ENCODE measurements around the gene NAT10.

Gene NAT10

DNA sequence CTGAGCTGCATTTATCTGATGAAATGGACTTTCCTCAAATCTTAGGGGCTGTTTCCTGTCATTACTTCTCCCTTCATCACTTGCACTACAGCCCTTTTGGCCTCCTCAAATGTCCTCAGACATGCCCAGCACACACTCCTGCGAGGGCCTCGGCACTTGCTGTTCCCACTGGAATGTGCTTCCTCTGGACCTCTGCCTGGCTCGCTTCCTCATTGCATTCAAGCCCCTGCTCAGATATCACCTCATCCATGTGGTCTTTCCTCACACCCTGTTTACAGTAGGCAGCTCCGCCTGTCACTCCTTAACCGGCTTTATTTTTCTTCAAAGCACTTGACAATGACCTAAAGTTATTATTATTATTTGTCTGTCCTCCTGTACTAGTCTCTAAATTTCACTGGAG lies 9.0 kb downstream of the NAT10 start:
- TF ChIP-seq, protein P1, sequence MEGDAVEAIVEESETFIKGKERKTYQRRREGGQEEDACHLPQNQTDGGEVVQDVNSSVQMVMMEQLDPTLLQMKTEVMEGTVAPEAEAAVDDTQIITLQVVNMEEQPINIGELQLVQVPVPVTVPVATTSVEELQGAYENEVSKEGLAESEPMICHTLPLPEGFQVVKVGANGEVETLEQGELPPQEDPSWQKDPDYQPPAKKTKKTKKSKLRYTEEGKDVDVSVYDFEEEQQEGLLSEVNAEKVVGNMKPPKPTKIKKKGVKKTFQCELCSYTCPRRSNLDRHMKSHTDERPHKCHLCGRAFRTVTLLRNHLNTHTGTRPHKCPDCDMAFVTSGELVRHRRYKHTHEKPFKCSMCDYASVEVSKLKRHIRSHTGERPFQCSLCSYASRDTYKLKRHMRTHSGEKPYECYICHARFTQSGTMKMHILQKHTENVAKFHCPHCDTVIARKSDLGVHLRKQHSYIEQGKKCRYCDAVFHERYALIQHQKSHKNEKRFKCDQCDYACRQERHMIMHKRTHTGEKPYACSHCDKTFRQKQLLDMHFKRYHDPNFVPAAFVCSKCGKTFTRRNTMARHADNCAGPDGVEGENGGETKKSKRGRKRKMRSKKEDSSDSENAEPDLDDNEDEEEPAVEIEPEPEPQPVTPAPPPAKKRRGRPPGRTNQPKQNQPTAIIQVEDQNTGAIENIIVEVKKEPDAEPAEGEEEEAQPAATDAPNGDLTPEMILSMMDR (conservative IDR thresholded peaks at IDR 0.05), result no peak
- no peak overlapping the region for H3K27ac ChIP-seq

DNA sequence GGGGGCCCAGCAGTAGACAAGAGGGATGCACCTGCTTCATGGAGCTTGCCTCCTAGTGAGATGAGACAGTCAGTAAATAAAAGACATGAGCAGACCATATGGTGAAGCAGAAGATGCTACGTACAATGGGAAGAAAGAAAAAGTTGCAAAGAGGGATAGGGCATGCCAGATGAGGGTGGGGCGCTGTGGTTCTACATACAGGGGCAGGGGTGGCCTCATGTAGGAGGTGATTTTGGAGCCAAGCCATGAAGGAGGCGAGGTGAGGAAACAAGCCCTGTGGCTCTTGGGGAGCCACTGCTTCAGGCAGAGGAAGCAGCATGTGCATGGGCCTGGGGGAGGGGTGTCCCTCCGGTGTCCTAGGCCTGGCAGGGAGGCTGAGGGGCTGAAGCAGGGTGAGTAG lies 15.2 kb downstream of the NAT10 start:
- H3K27ac ChIP-seq, result no peak overlapping the region
- TF ChIP-seq, protein P1 (conservative IDR thresholded peaks at IDR 0.05), result no peak

DNA sequence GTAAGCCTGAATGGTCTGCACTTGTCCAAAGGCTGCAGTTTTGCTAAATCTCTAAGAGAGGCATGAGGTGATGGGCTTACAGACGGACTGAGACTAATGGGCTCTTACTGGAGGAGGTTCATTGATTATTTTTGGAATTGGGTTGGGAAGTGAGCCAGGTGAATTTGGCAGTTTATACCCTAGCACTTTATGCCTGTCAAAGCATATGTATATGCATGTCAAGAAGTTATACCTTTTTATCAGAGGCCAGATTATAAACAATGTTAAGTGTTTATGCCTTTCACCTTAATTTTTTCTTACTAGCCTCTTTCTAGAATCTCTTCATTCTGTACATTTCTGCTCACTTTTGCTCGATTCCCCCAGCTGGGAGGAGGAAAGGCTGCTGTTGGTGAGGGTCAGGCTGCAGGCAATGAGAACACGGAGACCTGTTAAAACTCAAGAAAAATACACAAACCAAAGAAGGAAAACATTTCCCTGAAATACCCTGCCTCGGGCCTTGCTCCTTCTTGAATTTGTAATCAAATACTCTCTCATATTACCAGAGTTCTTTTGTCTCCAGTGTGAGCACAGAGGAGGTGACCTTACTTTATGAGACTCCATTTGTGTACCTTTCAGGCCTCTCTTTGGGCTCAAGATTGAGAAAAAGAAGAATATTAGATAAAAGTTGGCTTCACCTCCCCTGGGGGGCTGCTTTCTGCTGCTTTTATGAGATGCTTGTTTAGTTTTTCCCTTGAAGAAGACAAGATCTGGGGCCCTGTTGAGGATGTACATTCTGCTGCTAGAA lies 19.6 kb downstream of the NAT10 start:
- H3K27ac ChIP-seq, result no peak overlapping the region
- TF ChIP-seq, protein P1 (conservative IDR thresholded peaks at IDR 0.05), result no peak

DNA sequence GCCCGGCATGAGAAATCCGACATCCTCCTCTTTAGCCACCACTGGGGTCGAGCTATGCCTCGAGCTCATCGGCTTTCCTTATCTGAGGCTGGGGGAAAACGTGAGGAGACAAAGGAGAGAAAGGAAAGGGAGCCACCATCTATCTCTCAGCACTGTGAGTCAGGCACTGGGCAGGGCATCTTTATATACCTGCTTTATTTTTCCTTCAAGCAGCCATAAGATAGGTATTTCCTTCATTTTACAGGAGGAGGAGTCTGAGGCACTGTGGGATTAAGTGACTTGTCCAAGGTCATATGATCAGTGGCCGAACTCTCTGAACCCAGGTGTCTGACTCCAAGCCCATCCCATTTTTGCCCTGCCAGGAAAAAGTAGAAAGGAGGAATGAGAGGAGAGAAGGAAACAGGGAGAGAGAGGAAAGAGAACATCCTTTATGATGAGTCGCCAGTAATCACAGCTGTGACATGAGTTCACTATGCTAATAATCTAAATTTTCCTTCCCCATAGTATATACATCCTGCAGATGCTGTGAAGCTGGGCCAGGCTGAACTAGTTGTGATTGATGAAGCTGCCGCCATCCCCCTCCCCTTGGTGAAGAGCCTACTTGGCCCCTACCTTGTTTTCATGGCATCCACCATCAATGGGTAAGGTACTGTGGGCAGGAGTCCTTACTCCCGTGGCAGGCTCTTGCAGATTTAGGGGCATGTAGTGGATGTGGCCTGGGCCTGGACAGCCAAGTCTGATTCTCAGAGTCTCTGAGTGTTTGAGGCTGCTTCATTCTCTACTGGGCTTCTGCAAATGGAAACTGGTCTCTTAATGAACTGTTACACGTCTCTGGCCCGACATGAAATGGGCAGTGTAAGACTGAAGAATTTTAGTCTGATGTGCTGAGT lies 21.8 kb downstream of the NAT10 start:
- TF ChIP-seq, protein P1 (conservative IDR thresholded peaks at IDR 0.05), result no peak
- no peak overlapping the region for H3K27ac ChIP-seq

DNA sequence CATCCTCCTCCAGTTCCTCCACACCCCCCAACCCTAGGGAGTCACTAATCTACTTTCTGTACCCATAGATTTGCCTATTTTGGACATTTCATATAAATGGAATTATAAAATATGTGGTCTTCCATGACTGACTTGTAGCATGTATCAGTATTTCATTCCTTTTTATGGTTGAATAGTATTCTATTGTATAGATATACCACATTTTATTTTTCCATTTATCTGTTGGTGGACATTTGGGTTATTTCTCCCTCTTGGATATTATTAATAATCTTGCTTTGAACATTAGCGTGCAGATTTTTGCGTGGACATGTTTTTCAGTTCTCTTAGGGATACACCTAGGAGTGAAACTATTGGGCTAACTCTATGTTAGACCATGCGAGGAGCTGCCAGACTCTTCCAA lies 23.4 kb downstream of the NAT10 start:
- TF ChIP-seq, protein P1 (conservative IDR thresholded peaks at IDR 0.05), result no peak
- no peak overlapping the region for H3K27ac ChIP-seq

DNA sequence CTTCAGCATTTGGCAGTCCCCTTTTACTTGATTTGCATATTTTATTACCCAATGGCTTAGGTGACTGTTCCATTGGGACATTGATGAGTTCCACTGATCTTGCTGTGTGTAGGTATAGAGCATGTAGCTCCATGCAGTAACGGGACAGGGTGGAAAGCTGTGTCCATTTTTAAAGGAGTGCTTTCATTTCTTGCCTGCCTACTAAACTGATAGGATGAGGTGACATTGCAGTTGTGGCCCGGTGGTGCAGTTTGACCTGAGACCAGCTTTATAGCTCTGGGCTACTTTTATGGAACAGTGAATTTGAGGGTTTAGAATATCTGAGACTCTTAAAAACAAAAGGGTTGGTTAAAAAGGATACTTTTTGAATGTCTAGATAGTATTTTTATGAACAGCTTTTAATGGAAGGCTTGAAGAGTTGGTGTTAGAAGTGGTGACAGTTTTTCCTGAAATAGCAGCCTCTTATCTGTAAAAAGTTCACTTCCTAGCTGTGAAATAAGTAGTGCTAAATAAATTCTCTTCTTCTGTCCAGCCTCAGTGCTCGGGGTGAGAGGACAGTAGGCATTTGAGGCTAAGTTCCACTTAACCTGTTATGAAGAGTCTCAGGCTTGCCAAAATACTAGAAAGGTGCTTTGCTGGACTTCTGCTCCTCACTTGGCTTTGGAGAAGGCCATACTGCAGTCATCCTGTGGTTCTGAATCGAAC lies 27.0 kb downstream of the NAT10 start:
- TF ChIP-seq, protein P1 (conservative IDR thresholded peaks at IDR 0.05), result no peak
- H3K27ac ChIP-seq, result no peak overlapping the region

DNA sequence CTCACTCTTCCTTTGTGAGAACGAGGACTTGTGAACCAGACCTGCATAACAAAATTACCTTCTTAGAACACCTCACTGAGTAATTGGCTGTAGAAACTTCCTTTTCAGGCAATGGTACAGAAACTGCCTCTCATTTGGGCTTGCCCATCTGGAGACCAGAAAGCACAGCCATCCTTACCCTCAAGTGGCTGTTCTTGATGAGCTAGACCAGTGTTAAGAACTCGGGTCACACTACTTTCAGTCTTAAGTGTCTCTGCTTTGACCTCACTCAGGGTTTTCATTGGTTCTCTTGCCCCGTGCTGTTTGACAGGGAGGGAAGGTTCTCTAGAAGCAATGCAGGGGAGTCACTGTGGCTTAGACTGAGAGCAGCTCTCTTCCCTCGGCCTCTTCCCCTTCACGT lies 29.3 kb downstream of the NAT10 start:
- H3K27ac ChIP-seq, result no peak overlapping the region
- TF ChIP-seq, protein P1 (conservative IDR thresholded peaks at IDR 0.05), result no peak
